Endodermal cell (in vitro differentiated cells): ENCODE results near the gene LYPD5. TPM values are rescaled to one million over a fixed set of nuclear protein-coding genes. Genes with fewer than 3 reads are reported as not detected.
"Not testable (repeated sequence)": the region's sequence is repeated elsewhere in the genome, so short reads cannot be mapped to it uniquely, and the experiment has no call there.

ENCODE experiments used
- DNase-seq: peaks from one replicate; pipeline ENCODE4 v3.0.0-alpha.2; 2017
- H3K27ac ChIP-seq: 2 replicates; pipeline ENCODE4 v1.5.1; 2013; ENCODE audit warnings: mild to moderate bottlenecking, low read depth, low read length, moderate library complexity
- H3K27me3 ChIP-seq: 2 replicates; pipeline ENCODE4 v1.6.1; 2013; ENCODE audit warnings: mild to moderate bottlenecking, low read length, moderate library complexity; ENCODE audit not compliant: insufficient read depth, control insufficient read depth, poor library complexity, severe bottlenecking
- H3K36me3 ChIP-seq: 2 replicates; pipeline ENCODE4 v1.7.0; 2013; ENCODE audit warnings: mild to moderate bottlenecking, low read length, moderate library complexity; ENCODE audit not compliant: control insufficient read depth, insufficient read depth
- H3K4me1 ChIP-seq: one replicate; pipeline ENCODE4 v1.7.0; 2013; ENCODE audit warnings: low read length; ENCODE audit not compliant: control insufficient read depth, insufficient read depth
- H3K4me3 ChIP-seq: 2 replicates; pipeline ENCODE4 v1.5.1; 2013; ENCODE audit warnings: mild to moderate bottlenecking, low read length, moderate library complexity
- H3K9ac ChIP-seq: 2 replicates; pipeline ENCODE4 v1.6.1; 2013; ENCODE audit warnings: mild to moderate bottlenecking, low read length, moderate library complexity; ENCODE audit not compliant: poor library complexity, severe bottlenecking; ENCODE audit errors: extremely low read depth
- H3K9me3 ChIP-seq: 2 replicates; pipeline ENCODE4 v1.6.1; 2013; ENCODE audit warnings: mild to moderate bottlenecking, low read length, moderate library complexity; ENCODE audit not compliant: control insufficient read depth
- H3K27ac Mint-ChIP-seq: 2 replicates; pipeline ENCODE4 v1.8.0; 2020; ENCODE audit warnings: mixed read lengths
- H3K27me3 Mint-ChIP-seq: 2 replicates; pipeline ENCODE4 v1.8.0; 2021; ENCODE audit warnings: mild to moderate bottlenecking, mixed read lengths; ENCODE audit not compliant: insufficient read depth
- H3K36me3 Mint-ChIP-seq: 2 replicates; pipeline ENCODE4 v1.8.0; 2020; ENCODE audit warnings: low read depth, mixed read lengths
- H3K4me1 Mint-ChIP-seq: 2 replicates; pipeline ENCODE4 v1.8.0; 2020; ENCODE audit warnings: mixed read lengths
- H3K4me3 Mint-ChIP-seq: 2 replicates; pipeline ENCODE4 v1.8.0; 2020; ENCODE audit warnings: mild to moderate bottlenecking, moderate library complexity, mixed read lengths
- H3K9me3 Mint-ChIP-seq: 2 replicates; pipeline ENCODE4 v1.8.0; 2020; ENCODE audit warnings: mild to moderate bottlenecking, mixed read lengths
- CTCF ChIP-seq: fragments of 200-600 bp; sonication (generic); conservative IDR thresholded peaks from 2 replicates; pipeline ENCODE4 v1.5.0; 2021; ENCODE audit warnings: antibody characterized with exemption, mild to moderate bottlenecking
- WGBS, 2 experiments: methylation state at CpG; one replicate each; pipeline versions ENCODE4 v1.1.5 to v1.1.7; 2013; ENCODE audit warnings: missing lambda C conversion rate in 2 of 2, mixed read lengths in 1 of 2; ENCODE audit not compliant: insufficient coverage in 1 of 2, insufficient read length in 1 of 2; 5-methylcytosine and 5-hydroxymethylcytosine counted together
- total RNA-seq, 2 donors: library from RNA; stranded (reverse); fragmentation: NEBNext Ultra II Directional in 1 of 2; extraction: Animal tissue kit (Norgen Biotek cat#: 25700) in 1 of 2; gene quantifications; 2 replicates in 1 of 2; 3 replicates in 1 of 2; pipeline ENCODE4 v1.2.1, GENCODE V29; 2021

The LYPD5 gene
- total RNA-seq, 2 donors from 2014 or later = 0.11 TPM; not detected in 1

GRCh38 chr19:43826787-43827754 lies 24.8 kb upstream of the LYPD5 start, which contains the start of gene ZNF283:
ZNF283 (plus strand) TSS chr19:43827321; CDS start chr19:43833505, 6,184 bp downstream.
- peaks cover 12% of the 10 kb centered on the region for H3K27me3 ChIP-seq
- no peak for TF ChIP-seq CTCF
- peak within 1 kb of the TSS; percentile 91 for H3K4me3 Mint-ChIP-seq
- DNase-seq = peak; percentile 98
- H3K36me3 ChIP-seq = peaks cover 33% of the 10 kb centered on the region
- 28 to 36% methylated on average over 22 to 46 of the region's 46 CpGs for WGBS, 2 experiments
- no peak within 1 kb of the TSS for H3K27ac ChIP-seq
- peaks cover 10% of the 10 kb centered on the region for H3K9me3 ChIP-seq
- H3K9me3 Mint-ChIP-seq = peaks cover 11% of the 10 kb centered on the region
- peaks cover 6% of the 10 kb centered on the region for H3K4me1 Mint-ChIP-seq
- peak within 1 kb of the TSS; percentile 84 for H3K4me3 ChIP-seq
- no peaks in the 10 kb centered on the region for H3K4me1 ChIP-seq
- H3K27me3 Mint-ChIP-seq = peaks cover 41% of the 10 kb centered on the region
- peak within 1 kb of the TSS; percentile 62 for H3K9ac ChIP-seq
- peak within 1 kb of the TSS; percentile 89 for H3K27ac Mint-ChIP-seq
- peaks cover 33% of the 10 kb centered on the region for H3K36me3 Mint-ChIP-seq

- Mint-ChIP-seq H3K9me3 (peaks cover 18% of the 10 kb centered on the region), H3K27me3 (peaks cover 63% of the 10 kb centered on the region), H3K36me3 (peaks cover 12% of the 10 kb centered on the region)
- peaks cover 36% of the 10 kb centered on the region for H3K27me3 ChIP-seq
- not testable (repeated sequence) for H3K4me1 Mint-ChIP-seq, H3K27ac ChIP-seq, H3K4me3 ChIP-seq, H3K36me3 ChIP-seq, DNase-seq, H3K4me1 ChIP-seq, H3K9ac ChIP-seq, H3K9me3 ChIP-seq, H3K4me3 Mint-ChIP-seq, H3K27ac Mint-ChIP-seq
- 59 to 94% methylated on average over 2 to 4 of the region's 4 CpGs for WGBS, 2 experiments
Observed at GRCh38 chr19:43824572-43824971, 22.3 kb upstream of the LYPD5 start.

GRCh38 chr19:43823856-43824255 lies 21.6 kb upstream of the LYPD5 start:
- DNase-seq, H3K4me3 ChIP-seq, H3K36me3 Mint-ChIP-seq, H3K4me1 Mint-ChIP-seq, H3K27ac Mint-ChIP-seq, H3K27ac ChIP-seq, H3K9me3 ChIP-seq, H3K9ac ChIP-seq, H3K36me3 ChIP-seq, H3K4me3 Mint-ChIP-seq, H3K4me1 ChIP-seq: not testable (repeated sequence)
- Mint-ChIP-seq H3K27me3 (peaks cover 70% of the 10 kb centered on the region), H3K9me3 (peaks cover 18% of the 10 kb centered on the region)
- WGBS, 2 experiments = 82% methylated on average over 3 of the region's 3 CpGs; no CpG with 5 or more reads in 1 of the 2 experiments
- peaks cover 37% of the 10 kb centered on the region for H3K27me3 ChIP-seq

- WGBS, 2 experiments = 70 to 86% methylated on average over 2 to 4 of the region's 5 CpGs
- peaks cover 37% of the 10 kb centered on the region for H3K27me3 ChIP-seq
- H3K9me3 ChIP-seq = no peaks in the 10 kb centered on the region
- H3K4me1 Mint-ChIP-seq = peaks cover 3% of the 10 kb centered on the region
- peaks cover 7% of the 10 kb centered on the region for H3K9me3 Mint-ChIP-seq
- peaks cover 75% of the 10 kb centered on the region for H3K27me3 Mint-ChIP-seq
- H3K36me3 Mint-ChIP-seq = no peaks in the 10 kb centered on the region
- TF ChIP-seq CTCF = no peak
- H3K4me1 ChIP-seq = no peaks in the 10 kb centered on the region
- H3K4me3 ChIP-seq = peak overlapping the region; percentile 45
- H3K36me3 ChIP-seq = no peaks in the 10 kb centered on the region
- no peak overlapping the region for H3K9ac ChIP-seq
- DNase-seq = no peak
- peak overlapping the region; percentile 38 for H3K4me3 Mint-ChIP-seq
- no peak overlapping the region for H3K27ac Mint-ChIP-seq
- no peak overlapping the region for H3K27ac ChIP-seq
Observed at GRCh38 chr19:43820884-43821215, 18.6 kb upstream of the LYPD5 start.
